Amygdala (tissue), 56 donors: ENCODE results near the gene PIAS1.
"Not testable (repeated sequence)": the region's sequence is repeated elsewhere in the genome, so short reads cannot be mapped to it uniquely, and the experiment has no call there.

Experiments
- DNase-seq, 56 donors: peaks; one replicate each; lab custom pipeline; 2025; lab: John Stamatoyannopoulos, UW

Gene PIAS1

GRCh38 chr15:68199340-68199739 lies 145.2 kb downstream of the PIAS1 start:
- no peak for DNase-seq

GRCh38 chr15:68200016-68200861 lies 146.1 kb downstream of the PIAS1 start:
- no peak for DNase-seq

GRCh38 chr15:68201153-68201878 lies 147.2 kb downstream of the PIAS1 start:
- no peak for DNase-seq

DNA sequence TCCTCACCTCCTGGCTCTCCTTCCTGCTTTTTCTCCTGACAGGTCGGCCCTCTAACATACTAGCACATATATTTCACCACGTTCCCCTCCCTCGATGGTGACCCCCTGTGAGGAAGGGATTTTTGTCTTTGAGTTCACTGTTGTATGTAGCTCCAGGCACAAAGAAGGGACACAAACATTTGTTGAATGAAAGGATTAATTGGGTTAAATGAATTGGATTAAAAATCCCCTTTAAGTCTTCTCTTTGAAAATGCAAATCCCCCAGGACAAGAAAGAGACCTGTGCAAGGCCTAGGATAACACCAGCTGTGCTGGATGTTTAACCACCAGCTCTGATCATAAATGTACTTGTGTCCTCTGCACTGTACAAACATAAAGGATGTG lies 147.8 kb downstream of the PIAS1 start:
- no peak for DNase-seq

DNA sequence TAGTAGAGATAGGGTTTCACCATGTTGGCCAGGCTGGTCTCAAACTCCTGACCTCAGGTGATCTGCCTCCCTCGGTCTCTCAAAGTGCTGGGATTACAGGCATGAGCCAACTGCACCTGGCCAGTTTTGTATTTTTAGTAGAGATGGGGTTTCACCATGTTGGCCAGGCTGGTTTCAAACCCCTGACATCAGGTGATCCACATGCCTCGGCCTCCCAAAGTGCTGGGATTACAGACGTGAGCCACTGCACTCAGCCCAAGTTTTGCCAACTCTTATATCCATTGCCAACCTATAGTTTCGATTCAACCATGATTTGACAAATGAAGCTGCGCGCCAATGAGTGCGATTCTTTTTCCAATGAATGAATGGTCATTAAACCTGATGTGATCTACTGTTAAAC lies 148.9 kb downstream of the PIAS1 start:
- not testable (repeated sequence) for DNase-seq

DNA sequence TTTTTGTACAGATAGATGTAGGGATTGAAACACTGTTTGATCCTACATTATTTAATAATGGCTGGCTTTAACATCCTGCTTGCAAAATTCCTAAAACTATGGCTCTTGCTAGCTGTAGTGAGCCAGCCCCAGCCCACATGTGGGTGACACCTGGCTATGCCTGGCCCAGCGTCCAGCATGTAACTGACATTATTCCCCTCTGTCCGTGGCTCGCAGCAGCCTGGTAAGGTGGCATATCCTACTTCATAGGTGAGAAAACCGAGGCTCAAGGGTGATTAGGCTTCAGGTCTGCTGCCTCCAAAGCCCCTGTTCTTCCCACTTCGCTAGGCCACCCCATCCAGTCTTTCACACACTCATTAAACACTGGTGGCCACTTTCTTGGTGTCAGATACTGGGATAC lies 149.4 kb downstream of the PIAS1 start:
- no peak for DNase-seq

- no peak for DNase-seq
These were observed 149.8 kb downstream of the PIAS1 start for GRCh38 chr15:68203956-68204355.

GRCh38 chr15:68204361-68204760 lies 150.2 kb downstream of the PIAS1 start:
- DNase-seq, result no peak

- peak in 17 of 56 donors; percentile 22 to 54 (median 36) for DNase-seq
These were observed 150.9 kb downstream of the PIAS1 start, which contains the start of gene CALML4 for GRCh38 chr15:68204776-68205557. TSS of gene CALML4 (minus strand) at chr15:68205332. CDS start at chr15:68205247, 85 bp downstream.

DNA sequence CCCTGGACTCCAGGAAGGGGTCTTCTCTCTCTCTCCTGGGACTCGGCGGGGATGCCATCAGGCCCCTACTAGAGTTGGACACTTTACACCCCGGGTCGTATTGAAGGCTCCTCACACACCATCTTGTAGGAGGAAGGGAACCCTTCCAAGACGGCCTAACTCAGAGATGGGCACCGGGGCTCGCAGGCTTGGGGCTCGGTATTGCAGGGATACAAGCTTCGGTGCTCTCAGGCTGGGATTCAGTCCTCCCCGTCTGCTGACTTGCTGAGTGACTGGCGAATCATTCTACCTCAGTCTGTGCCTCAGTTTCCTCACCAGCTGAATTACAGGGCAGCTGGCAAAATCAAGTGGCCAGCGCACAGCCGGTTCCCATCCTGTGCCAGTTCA lies 151.4 kb downstream of the PIAS1 start:
- no peak for DNase-seq

DNA sequence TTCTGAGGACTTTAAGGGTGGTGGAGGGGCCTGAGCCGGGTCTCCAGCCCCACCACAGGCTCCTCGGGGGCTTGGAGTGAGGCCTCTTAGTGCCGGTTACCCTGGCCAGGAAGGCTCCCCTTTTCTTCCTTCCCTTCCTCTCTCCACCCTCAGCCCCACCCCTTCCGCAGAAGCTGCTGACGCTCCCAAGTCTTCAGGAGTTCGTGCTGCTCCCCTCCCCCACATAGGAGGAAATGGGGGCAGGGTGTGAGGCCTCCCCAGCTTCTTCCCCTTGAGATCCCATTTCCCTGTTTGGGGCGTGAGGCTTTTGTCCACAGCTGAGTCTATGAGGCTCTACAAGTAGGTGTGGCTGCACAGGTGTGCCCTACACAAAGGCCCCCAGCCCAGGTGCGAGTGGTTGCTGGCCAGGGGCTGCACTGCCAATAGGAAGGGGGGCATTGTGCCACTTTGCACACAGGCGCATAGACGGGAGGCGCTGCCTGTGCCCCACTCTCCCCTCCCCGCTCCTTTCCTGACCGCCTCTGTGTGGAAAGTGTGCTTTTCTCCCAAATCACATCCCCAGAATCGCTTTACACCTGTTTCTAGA lies 151.9 kb downstream of the PIAS1 start:
- peak in 10 of 56 donors; percentile 19 to 62 (median 28) for DNase-seq

GRCh38 chr15:68206711-68207151 lies 152.6 kb downstream of the PIAS1 start:
- no peak for DNase-seq

- no peak for DNase-seq
These were observed 153.2 kb downstream of the PIAS1 start for GRCh38 chr15:68207176-68207935.

- peak in 3 of 56 donors; percentile 20 to 55 (median 37) for DNase-seq
These were observed 154.0 kb downstream of the PIAS1 start for GRCh38 chr15:68208136-68208535.

- DNase-seq, result no peak
These were observed 154.6 kb downstream of the PIAS1 start for GRCh38 chr15:68208636-68209240.

GRCh38 chr15:68209272-68209671 lies 155.2 kb downstream of the PIAS1 start:
- no peak for DNase-seq

DNA sequence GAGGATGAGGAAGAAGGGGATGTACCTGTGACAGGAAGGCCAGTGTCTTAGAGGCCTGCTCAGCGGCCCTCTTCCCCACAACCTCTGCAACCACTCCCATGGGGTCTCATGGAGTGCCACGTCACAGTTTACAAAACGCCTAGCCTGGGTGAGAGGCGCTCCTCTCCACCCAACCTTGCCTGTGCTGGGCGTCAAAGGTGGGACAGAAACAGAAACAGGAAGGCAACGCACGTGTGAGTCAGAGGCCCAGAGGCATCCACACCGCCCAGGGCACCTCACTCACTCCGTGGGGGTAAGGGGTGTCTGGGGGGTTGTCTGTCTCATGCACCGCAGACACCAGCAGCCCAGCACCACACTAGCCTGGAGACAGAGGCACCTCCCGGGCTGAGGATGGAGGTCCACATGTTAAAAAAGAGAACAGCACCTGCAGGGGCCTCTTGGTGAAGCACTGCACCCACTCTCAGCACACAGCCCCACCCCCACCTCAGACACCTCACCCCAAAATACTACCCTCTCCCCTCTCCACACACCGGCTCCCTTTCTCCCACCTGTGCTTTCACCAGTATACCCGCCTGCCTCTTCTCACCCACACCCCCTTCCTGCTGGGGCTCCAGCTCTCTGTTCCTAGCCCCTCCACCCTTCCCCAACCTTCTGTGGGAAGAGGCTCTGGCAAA lies 155.8 kb downstream of the PIAS1 start:
- no peak for DNase-seq

- no peak for DNase-seq
These were observed 156.3 kb downstream of the PIAS1 start for GRCh38 chr15:68210409-68210756.
